ENCODE measurements around the gene ELMOD1. TPM values are rescaled to one million over a fixed set of nuclear protein-coding genes. Genes with fewer than 3 reads are reported as not detected.

The ELMOD1 gene
- polyA plus RNA-seq, 3 donors from 2014 or later: not detected

GRCh38 chr11:107593951-107594350, 3.0 kb downstream of the ELMOD1 start:
- no peak for DNase-seq
- no peaks in the 10 kb centered on the region for H3K9me3 Mint-ChIP-seq
- peaks cover 16 to 30% of the 10 kb centered on the region in 2 donors for H3K4me1 Mint-ChIP-seq
- H3K4me3 Mint-ChIP-seq: no peak overlapping the region
- no peak overlapping the region for H3K27ac Mint-ChIP-seq
- H3K27me3 Mint-ChIP-seq (ENCODE audit: low read depth in 3 of 3): peaks cover 10 to 54% (median 26%) of the 10 kb centered on the region in 3 donors
- H3K36me3 Mint-ChIP-seq: peaks cover 0 to 4% (median 0%) of the 10 kb centered on the region in 3 donors

- no peak overlapping the region for H3K27ac Mint-ChIP-seq
- H3K27me3 Mint-ChIP-seq (ENCODE audit: low read depth in 3 of 3): peaks cover 5 to 47% (median 25%) of the 10 kb centered on the region in 3 donors
- H3K4me1 Mint-ChIP-seq: peaks cover 16 to 27% of the 10 kb centered on the region in 2 donors
- no peak overlapping the region for H3K4me3 Mint-ChIP-seq
- no peaks in the 10 kb centered on the region for H3K9me3 Mint-ChIP-seq
- no peak for DNase-seq
- peaks cover 0 to 4% (median 0%) of the 10 kb centered on the region in 3 donors for H3K36me3 Mint-ChIP-seq
Observed at GRCh38 chr11:107594736-107595135, 3.8 kb downstream of the ELMOD1 start.

GRCh38 chr11:107598225-107599139, 7.5 kb downstream of the ELMOD1 start:
- H3K9me3 Mint-ChIP-seq: no peaks in the 10 kb centered on the region
- peaks cover 1 to 28% (median 6%) of the 10 kb centered on the region in 3 donors for H3K27me3 Mint-ChIP-seq (ENCODE audit: low read depth in 3 of 3)
- no peaks in the 10 kb centered on the region for H3K4me1 Mint-ChIP-seq
- DNase-seq: no peak
- H3K36me3 Mint-ChIP-seq: peaks cover 0 to 4% (median 0%) of the 10 kb centered on the region in 3 donors
- H3K4me3 Mint-ChIP-seq: no peak overlapping the region
- H3K27ac Mint-ChIP-seq: no peak overlapping the region

- no peak overlapping the region for H3K27ac Mint-ChIP-seq
- no peaks in the 10 kb centered on the region for H3K9me3 Mint-ChIP-seq
- no peaks in the 10 kb centered on the region for H3K4me1 Mint-ChIP-seq
- no peak overlapping the region for H3K4me3 Mint-ChIP-seq
- no peaks in the 10 kb centered on the region for H3K36me3 Mint-ChIP-seq
- DNase-seq: no peak
- peaks cover 6 to 18% (median 9%) of the 10 kb centered on the region in 3 donors for H3K27me3 Mint-ChIP-seq (ENCODE audit: low read depth in 3 of 3)
Observed at GRCh38 chr11:107605061-107606006, 14.4 kb downstream of the ELMOD1 start.

- H3K36me3 Mint-ChIP-seq: no peaks in the 10 kb centered on the region
- H3K27me3 Mint-ChIP-seq (ENCODE audit: low read depth in 3 of 3): peaks cover 6 to 17% (median 13%) of the 10 kb centered on the region in 3 donors
- no peak overlapping the region for H3K27ac Mint-ChIP-seq
- no peaks in the 10 kb centered on the region for H3K4me1 Mint-ChIP-seq
- DNase-seq: no peak
- H3K4me3 Mint-ChIP-seq: no peak overlapping the region
- peaks cover 0 to 3% (median 0%) of the 10 kb centered on the region in 6 donors for H3K9me3 Mint-ChIP-seq
Observed at GRCh38 chr11:107606141-107606540, 15.2 kb downstream of the ELMOD1 start.

GRCh38 chr11:107608809-107609208, 17.9 kb downstream of the ELMOD1 start:
- Mint-ChIP-seq H3K27me3 (ENCODE audit: low read depth in 3 of 3) (peaks cover 6 to 15% (median 9%) of the 10 kb centered on the region in 3 donors), H3K9me3 (peaks cover 0 to 3% (median 0%) of the 10 kb centered on the region in 6 donors), H3K4me3 (no peak overlapping the region), H3K4me1 (no peaks in the 10 kb centered on the region), H3K36me3 (no peaks in the 10 kb centered on the region), H3K27ac (no peak overlapping the region)
- no peak for DNase-seq

GRCh38 chr11:107609400-107610218, 18.7 kb downstream of the ELMOD1 start:
- Mint-ChIP-seq H3K27me3 (ENCODE audit: low read depth in 3 of 3) (peaks cover 6 to 15% (median 9%) of the 10 kb centered on the region in 3 donors), H3K4me1 (no peaks in the 10 kb centered on the region), H3K4me3 (no peak overlapping the region), H3K27ac (no peak overlapping the region), H3K9me3 (peaks cover 0 to 3% (median 0%) of the 10 kb centered on the region in 6 donors), H3K36me3 (no peaks in the 10 kb centered on the region)
- no peak for DNase-seq

GRCh38 chr11:107612445-107612844, 21.5 kb downstream of the ELMOD1 start:
- no peaks in the 10 kb centered on the region for H3K36me3 Mint-ChIP-seq
- no peak for DNase-seq
- no peak overlapping the region for H3K4me3 Mint-ChIP-seq
- peaks cover 7 to 12% (median 8%) of the 10 kb centered on the region in 3 donors for H3K27me3 Mint-ChIP-seq (ENCODE audit: low read depth in 3 of 3)
- H3K9me3 Mint-ChIP-seq: peaks cover 0 to 4% (median 0%) of the 10 kb centered on the region in 6 donors
- no peak overlapping the region for H3K27ac Mint-ChIP-seq
- H3K4me1 Mint-ChIP-seq: no peaks in the 10 kb centered on the region

- Mint-ChIP-seq H3K9me3 (peaks cover 0 to 2% (median 0%) of the 10 kb centered on the region in 6 donors), H3K36me3 (no peaks in the 10 kb centered on the region), H3K4me3 (no peak overlapping the region), H3K27ac (no peak overlapping the region), H3K4me1 (no peaks in the 10 kb centered on the region), H3K27me3 (ENCODE audit: low read depth in 3 of 3) (peaks cover 0 to 7% (median 6%) of the 10 kb centered on the region in 3 donors)
- DNase-seq: no peak
Observed at GRCh38 chr11:107619926-107620325, 29.0 kb downstream of the ELMOD1 start.

- Mint-ChIP-seq H3K36me3 (no peaks in the 10 kb centered on the region), H3K4me3 (no peak overlapping the region), H3K27me3 (ENCODE audit: low read depth in 3 of 3) (peaks cover 0 to 10% (median 9%) of the 10 kb centered on the region in 3 donors), H3K4me1 (no peaks in the 10 kb centered on the region), H3K9me3 (peaks cover 0 to 2% (median 0%) of the 10 kb centered on the region in 6 donors), H3K27ac (no peak overlapping the region)
- no peak for DNase-seq
Observed at GRCh38 chr11:107621081-107621480, 30.1 kb downstream of the ELMOD1 start.

- DNase-seq: no peak
- Mint-ChIP-seq H3K27ac (no peak overlapping the region), H3K9me3 (no peaks in the 10 kb centered on the region), H3K4me3 (no peak overlapping the region), H3K4me1 (no peaks in the 10 kb centered on the region), H3K27me3 (ENCODE audit: low read depth in 3 of 3) (peaks cover 0 to 9% (median 8%) of the 10 kb centered on the region in 3 donors), H3K36me3 (no peaks in the 10 kb centered on the region)
Observed at GRCh38 chr11:107623183-107623582, 32.2 kb downstream of the ELMOD1 start.

GRCh38 chr11:107624983-107625684, 34.2 kb downstream of the ELMOD1 start:
- H3K4me3 Mint-ChIP-seq: no peak overlapping the region
- no peak for DNase-seq
- H3K36me3 Mint-ChIP-seq: no peaks in the 10 kb centered on the region
- H3K27me3 Mint-ChIP-seq (ENCODE audit: low read depth in 3 of 3): peaks cover 3 to 10% (median 8%) of the 10 kb centered on the region in 3 donors
- no peaks in the 10 kb centered on the region for H3K9me3 Mint-ChIP-seq
- no peaks in the 10 kb centered on the region for H3K4me1 Mint-ChIP-seq
- no peak overlapping the region for H3K27ac Mint-ChIP-seq

- no peak overlapping the region for H3K4me3 Mint-ChIP-seq
- peaks cover 3 to 11% (median 5%) of the 10 kb centered on the region in 3 donors for H3K27me3 Mint-ChIP-seq (ENCODE audit: low read depth in 3 of 3)
- H3K27ac Mint-ChIP-seq: no peak overlapping the region
- H3K9me3 Mint-ChIP-seq: no peaks in the 10 kb centered on the region
- H3K4me1 Mint-ChIP-seq: no peaks in the 10 kb centered on the region
- DNase-seq: no peak
- no peaks in the 10 kb centered on the region for H3K36me3 Mint-ChIP-seq
Observed at GRCh38 chr11:107625685-107625989, 34.7 kb downstream of the ELMOD1 start.

All from immature natural killer cell (primary cell).